HCT116 (cell line): ENCODE measurements around the gene ZNF787.

ENCODE experiments used
- ATF3 ChIP-seq: IDR thresholded peaks from 2 replicates; pipeline ENCODE4 v1.6.1; 2012
- CEBPB ChIP-seq: IDR thresholded peaks from 2 replicates; pipeline ENCODE4 v1.6.1; 2012; ENCODE audit warnings: low read depth
- CTCF ChIP-seq, 3 experiments: fragments of 200-600 bp in 1 of 3; sonication (generic) in 1 of 3; IDR thresholded peaks in 2 of 3; conservative IDR thresholded peaks in 1 of 3; 2 replicates each; pipeline ENCODE4 v1.5.1; 2012 to 2017; ENCODE audit warnings: low read depth in 2 of 3, low read length in 2 of 3, antibody characterized with exemption in 1 of 3, borderline replicate concordance in 1 of 3, control low read depth in 1 of 3, mild to moderate bottlenecking in 1 of 3, mixed read lengths in 1 of 3, mixed run types in 1 of 3, moderate library complexity in 1 of 3; ENCODE audit not compliant: insufficient read depth in 1 of 3
- EZH2 ChIP-seq: fragments of 200-600 bp; sonication (generic); IDR thresholded peaks from 2 replicates; pipeline ENCODE4 v1.6.1; 2017; ENCODE audit warnings: antibody characterized with exemption, mixed run types
- EZH2phosphoT487 ChIP-seq: fragments of 200-600 bp; IDR thresholded peaks from 2 replicates; pipeline ENCODE4 v1.6.1; 2018; ENCODE audit warnings: antibody characterized with exemption, borderline replicate concordance
- FOSL1 ChIP-seq: IDR thresholded peaks from 2 replicates; pipeline ENCODE4 v1.6.1; 2012; ENCODE audit warnings: low read depth
- JUND ChIP-seq: IDR thresholded peaks from 2 replicates; pipeline ENCODE4 v1.6.1; 2012
- MAX ChIP-seq: IDR thresholded peaks from 2 replicates; pipeline ENCODE4 v1.6.1; 2012
- POLR2A ChIP-seq: IDR thresholded peaks from 2 replicates; pipeline ENCODE4 v1.7.0; 2011; ENCODE audit warnings: borderline replicate concordance; ENCODE audit not compliant: insufficient read depth, insufficient read length; ENCODE audit errors: extremely low read depth
- POLR2AphosphoS5 ChIP-seq: IDR thresholded peaks from 2 replicates; pipeline ENCODE4 v1.6.1; 2011; ENCODE audit warnings: mild to moderate bottlenecking, low read depth, low read length, moderate library complexity
- RAD21 ChIP-seq: IDR thresholded peaks from 2 replicates; pipeline ENCODE4 v1.6.1; 2012; ENCODE audit warnings: low read depth, mild to moderate bottlenecking
- REST ChIP-seq: IDR thresholded peaks from 2 replicates; pipeline ENCODE4 v1.6.1; 2012; ENCODE audit warnings: low read depth
- SIN3A ChIP-seq: IDR thresholded peaks from 2 replicates; pipeline ENCODE4 v1.6.1; 2012; ENCODE audit warnings: low read depth
- ZNF274 ChIP-seq: fragments of 200-500 bp; sonication (Bioruptor generic); IDR thresholded peaks from 2 replicates; pipeline ENCODE4 v1.6.1; 2014; ENCODE audit warnings: mild to moderate bottlenecking, low read depth, low read length, inconsistent platforms

- TF ChIP-seq CTCF (IDR thresholded peaks at IDR 0.05 in 2 of 3, conservative IDR thresholded peaks at IDR 0.05 in 1 of 3; ENCODE audit: borderline replicate concordance in 1 of 3, insufficient read depth in 1 of 3, low read depth in 2 of 3, low read length in 2 of 3): no peak
- no peak for TF ChIP-seq MAX
- no peak for TF ChIP-seq JUND
- no peak for TF ChIP-seq RAD21
- no peak for TF ChIP-seq EZH2phosphoT487
- TF ChIP-seq REST: no peak
- no peak for TF ChIP-seq ATF3
- TF ChIP-seq POLR2A: no peak
- no peak for TF ChIP-seq EZH2
- no peak for TF ChIP-seq ZNF274
- TF ChIP-seq SIN3A: no peak
- TF ChIP-seq FOSL1: no peak
- TF ChIP-seq CEBPB: no peak
- no peak for TF ChIP-seq POLR2AphosphoS5
These were observed 24.4 kb downstream of the ZNF787 start for GRCh38 chr19:56096665-56097064.
